COR-L47 (cell line): ENCODE data around the gene PTK7.

Experiments used
- DNase-seq: peaks from one replicate; lab custom pipeline; 2025; lab: John Stamatoyannopoulos, UW

Gene PTK7

DNA sequence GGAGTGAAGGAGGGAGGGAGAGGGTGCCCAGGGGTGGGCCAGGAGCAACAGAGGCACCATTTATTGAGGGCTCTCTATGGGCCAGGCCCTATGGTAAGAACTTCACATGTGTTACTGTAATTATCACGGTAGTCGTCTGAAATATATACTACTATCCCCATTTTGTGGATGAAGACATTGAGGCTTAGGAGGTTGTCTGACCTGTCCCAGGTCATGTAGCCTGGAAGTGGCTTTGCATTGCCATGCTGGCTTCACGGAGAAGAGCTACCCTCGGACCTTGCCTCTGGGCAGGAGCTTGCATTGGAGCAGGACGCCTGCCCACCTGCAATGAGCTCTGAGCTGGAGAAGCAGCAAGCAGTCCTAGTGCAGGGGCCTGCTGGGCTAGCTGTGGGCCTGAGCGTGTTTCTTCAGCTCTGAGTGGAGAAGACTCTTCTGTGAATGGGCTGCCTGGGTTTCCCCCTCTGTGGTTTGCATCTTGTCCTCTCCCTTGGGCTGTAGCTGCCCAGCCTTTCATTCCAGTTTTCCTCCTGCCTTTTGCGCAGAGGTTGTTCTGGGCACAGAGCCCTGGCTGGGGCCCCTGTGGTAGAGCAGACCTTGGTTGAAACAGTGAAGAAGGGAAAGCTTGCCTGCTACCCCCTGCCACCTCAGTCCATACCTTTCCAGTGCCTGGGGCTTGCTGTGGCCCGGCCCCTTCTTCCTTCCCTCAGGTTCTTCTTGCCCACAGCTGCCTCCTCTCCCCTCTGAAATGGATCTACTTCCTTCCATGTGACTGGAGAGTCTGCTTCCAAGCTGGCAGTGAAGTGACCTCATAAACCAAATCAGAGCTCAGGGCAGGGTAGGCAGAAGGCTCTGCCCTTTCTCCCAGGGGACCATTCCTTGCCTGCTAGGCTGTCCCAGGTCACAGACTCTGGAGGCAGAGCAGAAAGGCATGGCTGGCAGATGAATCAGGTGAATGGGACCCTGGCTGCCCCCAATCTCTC lies 70.9 kb downstream of the PTK7 start:
- DNase-seq: no peak

DNA sequence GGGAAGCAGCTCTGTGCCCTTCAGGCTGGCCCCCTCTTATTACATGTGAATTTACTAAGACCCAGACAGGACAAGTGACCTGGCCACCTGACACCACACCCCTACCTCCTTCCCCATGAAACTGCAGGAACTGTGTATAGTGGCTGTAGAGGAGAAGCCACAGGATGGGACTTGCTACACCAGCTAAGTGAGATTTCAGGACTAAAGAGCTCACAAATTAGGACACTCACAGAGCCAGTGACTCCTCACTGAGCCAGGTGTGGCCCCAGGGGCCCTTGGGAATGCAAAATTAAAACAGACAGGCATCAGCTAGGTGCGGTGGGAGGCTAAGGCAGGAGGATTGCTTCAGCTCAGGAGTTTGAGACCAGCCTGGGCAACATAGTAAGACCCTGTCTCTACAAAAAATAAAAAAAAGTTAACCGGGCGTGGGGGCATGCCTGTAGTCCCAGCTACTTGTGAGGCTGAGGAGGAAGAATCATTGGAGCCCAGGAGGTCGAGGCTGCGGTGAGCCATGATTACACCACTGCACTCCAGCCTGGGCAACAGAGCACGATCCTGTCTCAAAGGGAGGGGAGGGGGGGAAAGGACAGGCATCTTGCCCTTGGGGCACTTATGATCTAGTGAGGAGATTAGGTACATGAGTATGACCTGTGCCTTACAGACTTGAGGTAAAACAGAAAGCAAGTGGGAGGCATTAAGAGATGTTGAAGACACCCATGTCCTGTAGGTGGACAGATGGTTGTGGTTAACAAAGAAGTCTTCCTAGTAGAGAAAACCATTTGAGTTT lies 71.8 kb downstream of the PTK7 start:
- no peak for DNase-seq

DNA sequence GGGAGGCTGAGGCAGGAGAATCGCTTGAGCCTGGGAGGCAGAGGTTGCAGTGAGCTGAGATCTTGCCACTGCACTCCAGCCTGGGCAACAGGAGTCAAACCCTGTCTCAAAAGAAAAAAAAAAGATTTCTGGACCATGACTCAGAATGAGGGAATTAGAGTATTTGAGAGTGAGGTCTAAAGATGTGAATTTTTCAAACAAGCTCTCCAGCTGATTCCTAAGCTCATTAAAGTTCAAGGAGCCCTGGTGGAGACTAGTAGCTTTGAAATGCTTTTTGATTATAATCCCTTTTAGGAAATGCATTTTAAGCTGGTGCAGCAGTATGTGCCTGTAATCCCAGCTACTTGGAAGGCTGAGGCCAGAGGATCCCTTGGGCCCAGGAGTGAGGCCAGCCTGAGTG lies 73.2 kb downstream of the PTK7 start:
- no peak for DNase-seq

DNA sequence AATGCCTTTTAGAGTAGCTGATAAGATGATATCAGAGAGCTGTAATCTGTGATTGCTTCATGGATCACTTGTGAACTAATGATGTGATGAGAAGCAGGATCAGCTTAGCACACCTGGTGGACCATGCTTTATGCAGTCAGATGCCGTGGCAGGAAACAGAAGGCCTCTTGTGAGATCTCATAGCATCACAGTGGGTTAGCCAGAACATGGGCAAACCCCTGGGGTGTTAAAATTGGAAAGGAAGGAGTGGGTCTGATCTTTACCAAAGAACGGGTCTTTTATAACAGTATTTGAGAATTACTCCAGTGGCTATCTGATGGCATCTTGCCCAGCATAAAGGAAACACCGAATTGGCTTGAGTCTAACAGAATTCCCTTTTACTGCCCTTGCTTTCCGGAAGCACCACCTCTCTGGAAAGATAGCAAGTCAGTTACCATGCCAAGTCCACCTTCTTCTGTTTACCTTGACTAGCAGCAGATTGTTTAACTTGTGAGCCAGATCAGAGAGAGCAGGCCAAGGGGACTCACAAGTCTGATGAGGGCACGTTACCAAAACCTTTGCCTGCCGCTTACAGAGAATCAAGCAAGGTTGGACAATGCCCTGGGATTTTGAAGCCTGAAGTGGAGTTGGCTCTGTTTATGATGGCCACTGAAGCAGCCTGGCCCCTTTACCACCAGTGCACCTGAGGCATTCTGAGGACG lies 74.1 kb downstream of the PTK7 start:
- DNase-seq: no peak

DNA sequence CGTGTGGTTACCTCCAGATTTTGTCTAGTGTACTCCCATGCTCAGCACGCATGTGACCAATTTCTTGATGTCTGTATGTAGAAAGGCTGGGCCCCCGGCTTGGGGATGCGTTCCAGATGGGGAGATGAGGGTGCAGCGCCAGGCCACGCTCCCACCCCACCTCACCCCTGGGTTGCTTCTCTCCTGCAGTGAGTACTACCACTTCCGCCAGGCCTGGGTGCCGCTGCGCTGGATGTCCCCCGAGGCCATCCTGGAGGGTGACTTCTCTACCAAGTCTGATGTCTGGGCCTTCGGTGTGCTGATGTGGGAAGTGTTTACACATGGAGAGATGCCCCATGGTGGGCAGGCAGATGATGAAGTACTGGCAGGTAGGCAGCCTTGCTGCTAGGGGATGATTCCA lies 83.5 kb downstream of the PTK7 start:
- DNase-seq: no peak

DNA sequence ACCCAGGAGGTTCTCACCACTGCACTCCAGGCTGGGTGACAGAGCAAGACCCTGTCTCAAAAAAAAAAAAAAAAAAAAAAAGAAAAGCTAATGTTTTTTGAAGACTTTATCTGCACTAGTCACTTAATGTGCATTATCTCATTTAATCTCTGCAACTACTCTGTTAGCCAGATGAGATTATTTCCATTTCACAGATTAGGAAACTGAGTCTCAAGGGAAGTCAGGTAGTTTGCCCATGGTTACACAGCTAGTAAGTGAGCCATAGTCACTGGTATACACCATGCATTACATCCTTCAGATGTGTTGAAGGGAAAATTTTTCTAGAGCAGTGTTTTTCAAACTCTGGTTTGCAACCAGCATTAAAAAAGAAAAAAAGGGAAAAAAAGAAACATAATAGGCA lies 87.8 kb downstream of the PTK7 start:
- no peak for DNase-seq

DNA sequence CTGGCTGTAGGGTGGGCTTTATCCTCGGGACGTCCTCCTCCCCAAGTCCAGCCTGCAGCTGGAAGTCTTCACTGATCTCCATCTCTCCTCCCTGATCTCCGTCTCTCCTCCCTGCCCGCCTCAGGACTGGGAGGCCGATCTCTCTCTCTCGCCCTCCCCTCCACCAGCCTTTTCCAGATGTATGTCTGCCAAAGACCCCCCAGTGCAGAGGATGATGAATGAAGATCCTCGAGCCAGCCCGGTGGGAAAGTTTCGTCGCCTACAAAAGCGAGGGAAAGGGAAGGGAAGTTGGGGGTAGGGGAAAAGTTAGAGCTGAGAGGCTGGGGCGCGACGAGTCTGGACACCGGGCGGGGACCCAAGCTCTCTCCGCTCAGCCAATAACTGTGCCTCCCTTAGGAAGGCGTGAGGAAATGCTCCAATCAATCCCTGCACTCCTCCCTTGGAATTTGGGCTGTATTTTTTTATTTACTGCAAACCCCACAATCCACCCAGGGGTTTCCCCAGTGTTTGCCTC lies 94.4 kb downstream of the PTK7 start:
- peak; percentile 85 for DNase-seq

DNA sequence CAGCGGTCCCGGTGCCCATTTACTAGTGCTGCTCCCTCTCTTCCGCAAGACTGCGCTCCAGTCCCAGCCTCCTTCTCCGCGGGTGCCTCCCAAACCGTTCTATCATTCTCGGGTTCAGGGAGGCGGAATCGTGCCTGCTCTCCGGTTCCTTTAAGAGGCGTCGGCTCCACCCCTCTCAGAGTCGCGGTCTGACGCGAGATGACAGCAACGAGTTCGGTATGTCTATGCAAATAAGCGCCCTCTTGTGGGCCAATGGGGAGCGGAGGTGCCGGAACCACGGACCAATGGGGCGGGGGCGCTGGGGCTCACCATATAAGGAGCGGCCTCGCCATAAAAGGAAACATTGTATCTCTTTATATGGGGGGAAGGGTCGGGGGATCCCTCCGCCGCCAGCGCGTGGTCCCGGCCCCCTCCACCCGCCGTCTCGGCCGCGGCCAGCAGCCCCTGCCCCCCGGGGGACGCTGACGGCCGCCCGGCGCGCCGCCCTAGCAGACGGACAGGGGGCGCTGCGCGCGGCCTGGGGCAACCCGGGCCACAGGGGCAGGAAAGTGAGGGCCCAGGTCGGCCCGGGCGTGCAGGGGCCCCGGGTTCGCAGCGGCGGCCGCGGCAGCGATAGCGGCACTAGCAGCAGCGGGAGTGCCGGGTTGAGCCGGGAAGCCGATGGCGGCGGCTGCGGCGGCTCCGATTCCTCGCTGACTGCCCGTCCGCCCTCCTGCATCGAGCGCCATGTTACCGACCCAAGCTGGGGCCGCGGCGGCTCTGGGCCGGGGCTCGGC lies 95.0 kb downstream of the PTK7 start, which contains the start of gene SRF:
Gene SRF (plus strand): TSS at position 339 of the 776 bp plus-strand sequence. CDS start 388 bp downstream, at position 727.
- DNase-seq: peak; percentile 99

DNA sequence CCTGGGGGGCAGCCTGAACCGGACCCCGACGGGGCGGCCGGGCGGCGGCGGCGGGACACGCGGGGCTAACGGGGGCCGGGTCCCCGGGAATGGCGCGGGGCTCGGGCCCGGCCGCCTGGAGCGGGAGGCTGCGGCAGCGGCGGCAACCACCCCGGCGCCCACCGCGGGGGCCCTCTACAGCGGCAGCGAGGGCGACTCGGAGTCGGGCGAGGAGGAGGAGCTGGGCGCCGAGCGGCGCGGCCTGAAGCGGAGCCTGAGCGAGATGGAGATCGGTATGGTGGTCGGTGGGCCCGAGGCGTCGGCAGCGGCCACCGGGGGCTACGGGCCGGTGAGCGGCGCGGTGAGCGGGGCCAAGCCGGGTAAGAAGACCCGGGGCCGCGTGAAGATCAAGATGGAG lies 95.6 kb downstream of the PTK7 start:
- no peak for DNase-seq

DNA sequence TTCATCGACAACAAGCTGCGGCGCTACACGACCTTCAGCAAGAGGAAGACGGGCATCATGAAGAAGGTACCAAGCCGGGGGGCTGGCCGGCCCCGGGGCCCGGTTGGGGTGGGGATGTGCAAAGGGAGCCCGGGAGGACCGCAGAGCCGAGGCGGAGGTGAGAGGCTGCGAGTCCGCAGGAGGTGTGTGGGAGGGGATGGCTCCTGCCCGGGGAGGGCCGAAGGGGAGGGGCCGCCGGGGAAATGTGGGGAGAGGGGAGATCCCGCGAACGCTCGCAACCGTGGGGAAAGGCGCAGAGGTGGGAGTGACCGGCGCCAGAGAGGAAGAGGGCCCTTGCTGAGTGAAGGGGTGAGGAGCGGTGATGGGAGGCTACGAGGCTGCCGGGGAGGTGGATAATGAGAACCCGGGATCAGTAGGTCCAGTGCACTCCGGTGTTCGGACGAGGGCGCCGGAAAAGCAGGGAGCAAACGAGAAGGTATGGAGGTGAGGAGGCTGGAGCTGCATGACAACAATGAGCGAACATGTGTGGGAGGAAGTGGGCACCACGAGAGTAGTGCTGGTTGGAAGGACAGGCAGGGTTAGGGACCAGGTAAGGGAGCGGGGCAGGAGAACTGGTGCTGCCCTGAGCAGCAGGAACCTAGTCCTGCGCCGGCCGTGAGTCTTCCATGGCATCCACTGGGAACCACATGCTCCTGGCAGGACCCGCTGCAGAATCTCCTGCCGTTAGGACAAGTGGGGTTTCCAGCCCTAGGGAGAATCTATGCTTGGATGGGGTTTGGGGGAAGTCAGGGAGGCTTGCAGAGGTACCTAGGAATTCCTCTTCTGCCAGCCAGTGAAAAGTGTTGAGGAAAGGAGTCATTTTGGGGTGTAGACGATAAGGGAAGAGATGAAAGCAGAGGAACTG lies 96.2 kb downstream of the PTK7 start:
- DNase-seq: peak; percentile 14

DNA sequence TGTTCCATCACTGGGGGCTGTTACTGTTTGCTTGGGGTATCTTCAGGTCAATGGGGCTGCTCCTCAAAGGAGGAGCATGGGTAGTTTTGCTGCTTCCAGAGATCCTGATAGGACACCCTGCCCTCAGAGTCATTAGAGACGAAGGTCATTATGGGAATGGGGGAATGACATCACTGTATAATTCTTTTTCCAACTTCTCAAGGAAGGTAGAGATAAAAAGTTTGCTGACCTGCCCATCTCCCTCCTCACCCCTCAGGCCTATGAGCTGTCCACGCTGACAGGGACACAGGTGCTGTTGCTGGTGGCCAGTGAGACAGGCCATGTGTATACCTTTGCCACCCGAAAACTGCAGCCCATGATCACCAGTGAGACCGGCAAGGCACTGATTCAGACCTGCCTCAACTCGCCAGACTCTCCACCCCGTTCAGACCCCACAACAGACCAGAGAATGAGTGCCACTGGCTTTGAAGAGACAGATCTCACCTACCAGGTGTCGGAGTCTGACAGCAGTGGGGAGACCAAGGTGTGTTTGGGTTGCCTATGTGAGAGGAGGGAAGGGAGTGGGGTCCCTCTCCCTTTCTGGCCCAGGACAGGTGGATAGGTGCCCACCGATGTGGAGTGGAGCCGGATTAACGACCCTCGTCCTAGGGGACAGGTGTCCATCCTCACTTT lies 97.6 kb downstream of the PTK7 start:
- no peak for DNase-seq

DNA sequence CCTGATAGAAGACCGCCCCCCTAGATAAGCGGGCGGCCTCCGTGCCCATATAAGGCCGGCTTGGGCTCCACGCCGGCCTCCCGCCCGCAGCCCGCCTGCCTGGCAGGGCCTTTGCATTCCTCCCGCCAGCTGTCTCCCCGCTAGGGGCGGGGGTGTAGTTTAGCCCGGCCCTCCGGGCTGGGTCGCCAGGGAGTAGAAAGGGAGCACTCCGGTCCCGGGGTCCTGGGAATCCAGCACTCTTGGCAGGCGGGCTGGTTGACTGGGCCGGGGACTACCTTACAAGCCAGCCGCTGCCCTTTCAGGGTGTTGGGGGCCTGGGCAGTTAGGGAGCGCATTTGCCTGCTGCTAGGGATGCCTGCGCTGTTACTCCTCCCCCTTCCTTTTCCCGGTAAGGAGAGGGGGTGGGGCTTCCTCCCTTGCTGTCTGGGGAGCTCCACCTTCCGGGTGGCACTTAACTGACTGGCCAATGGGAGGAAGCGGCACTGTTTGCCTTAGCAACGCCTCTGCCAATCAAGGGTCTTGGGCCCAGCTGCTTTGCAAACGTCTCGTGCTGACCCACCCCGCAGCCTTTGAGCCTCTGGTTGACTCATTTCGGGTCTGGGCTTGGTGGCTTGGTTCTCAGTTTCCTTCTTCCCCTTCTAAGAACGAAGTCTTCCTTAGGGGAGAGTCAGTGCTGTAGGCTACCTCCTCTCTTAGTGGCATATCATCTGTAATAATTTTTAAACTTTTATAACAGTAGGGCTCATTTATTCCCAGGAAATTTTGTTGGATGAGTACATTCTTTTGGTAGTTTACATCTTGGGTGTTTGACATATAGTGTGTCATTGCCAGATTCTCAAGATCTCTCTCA lies 98.4 kb downstream of the PTK7 start:
- DNase-seq: peak; percentile 97

DNA sequence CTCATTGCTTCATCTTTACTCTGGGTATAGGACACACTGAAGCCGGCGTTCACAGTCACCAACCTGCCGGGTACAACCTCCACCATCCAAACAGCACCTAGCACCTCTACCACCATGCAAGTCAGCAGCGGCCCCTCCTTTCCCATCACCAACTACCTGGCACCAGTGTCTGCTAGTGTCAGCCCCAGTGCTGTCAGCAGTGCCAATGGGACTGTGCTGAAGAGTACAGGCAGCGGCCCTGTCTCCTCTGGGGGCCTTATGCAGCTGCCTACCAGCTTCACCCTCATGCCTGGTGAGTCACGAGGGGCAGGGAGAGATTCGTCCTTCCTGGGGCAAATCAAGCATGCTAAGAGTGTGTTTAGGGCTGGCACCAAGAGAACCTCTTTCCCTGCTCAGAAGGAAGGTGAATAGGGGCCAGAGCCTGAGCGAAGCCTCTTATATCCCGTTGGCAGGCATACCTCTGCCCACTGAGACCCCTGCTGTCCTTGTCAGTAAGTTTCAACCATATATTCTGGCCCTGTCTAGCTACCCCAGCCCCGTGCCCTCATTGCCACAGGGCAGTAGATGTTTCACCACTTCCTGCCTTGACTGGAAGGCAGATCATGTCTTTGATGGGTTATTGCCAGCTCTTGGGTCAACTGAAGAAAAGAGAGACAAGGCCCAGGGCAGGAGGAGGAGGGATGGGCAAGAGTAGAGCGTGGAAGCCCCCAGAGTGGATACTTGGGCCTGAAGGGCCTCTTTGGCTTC lies 99.7 kb downstream of the PTK7 start:
- DNase-seq: no peak

DNA sequence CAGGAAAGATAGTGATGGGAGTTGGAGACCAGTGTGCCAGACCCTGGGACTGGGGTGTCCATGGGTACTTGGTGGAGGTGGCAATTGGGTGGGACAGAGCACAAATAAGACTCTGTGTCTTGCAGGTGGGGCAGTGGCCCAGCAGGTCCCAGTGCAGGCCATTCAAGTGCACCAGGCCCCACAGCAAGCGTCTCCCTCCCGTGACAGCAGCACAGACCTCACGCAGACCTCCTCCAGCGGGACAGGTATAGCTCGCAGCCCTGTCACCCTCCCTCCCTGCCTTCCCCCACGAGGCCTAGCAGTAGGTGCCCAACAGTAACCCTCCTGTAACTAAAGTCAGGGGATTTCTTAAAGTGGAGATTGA lies 100.3 kb downstream of the PTK7 start:
- DNase-seq: no peak

DNA sequence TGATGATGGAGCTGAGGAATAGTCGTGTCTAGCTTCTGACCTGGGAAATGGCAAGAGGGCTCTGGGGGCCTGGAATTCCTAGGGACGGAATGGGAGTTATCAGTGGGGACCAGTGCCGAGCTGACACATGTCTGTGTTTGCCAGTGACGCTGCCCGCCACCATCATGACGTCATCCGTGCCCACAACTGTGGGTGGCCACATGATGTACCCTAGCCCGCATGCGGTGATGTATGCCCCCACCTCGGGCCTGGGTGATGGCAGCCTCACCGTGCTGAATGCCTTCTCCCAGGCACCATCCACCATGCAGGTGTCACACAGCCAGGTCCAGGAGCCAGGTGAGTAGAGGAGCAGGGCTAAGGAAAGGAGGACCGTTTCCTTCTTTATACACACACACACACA lies 102.0 kb downstream of the PTK7 start:
- no peak for DNase-seq

DNA sequence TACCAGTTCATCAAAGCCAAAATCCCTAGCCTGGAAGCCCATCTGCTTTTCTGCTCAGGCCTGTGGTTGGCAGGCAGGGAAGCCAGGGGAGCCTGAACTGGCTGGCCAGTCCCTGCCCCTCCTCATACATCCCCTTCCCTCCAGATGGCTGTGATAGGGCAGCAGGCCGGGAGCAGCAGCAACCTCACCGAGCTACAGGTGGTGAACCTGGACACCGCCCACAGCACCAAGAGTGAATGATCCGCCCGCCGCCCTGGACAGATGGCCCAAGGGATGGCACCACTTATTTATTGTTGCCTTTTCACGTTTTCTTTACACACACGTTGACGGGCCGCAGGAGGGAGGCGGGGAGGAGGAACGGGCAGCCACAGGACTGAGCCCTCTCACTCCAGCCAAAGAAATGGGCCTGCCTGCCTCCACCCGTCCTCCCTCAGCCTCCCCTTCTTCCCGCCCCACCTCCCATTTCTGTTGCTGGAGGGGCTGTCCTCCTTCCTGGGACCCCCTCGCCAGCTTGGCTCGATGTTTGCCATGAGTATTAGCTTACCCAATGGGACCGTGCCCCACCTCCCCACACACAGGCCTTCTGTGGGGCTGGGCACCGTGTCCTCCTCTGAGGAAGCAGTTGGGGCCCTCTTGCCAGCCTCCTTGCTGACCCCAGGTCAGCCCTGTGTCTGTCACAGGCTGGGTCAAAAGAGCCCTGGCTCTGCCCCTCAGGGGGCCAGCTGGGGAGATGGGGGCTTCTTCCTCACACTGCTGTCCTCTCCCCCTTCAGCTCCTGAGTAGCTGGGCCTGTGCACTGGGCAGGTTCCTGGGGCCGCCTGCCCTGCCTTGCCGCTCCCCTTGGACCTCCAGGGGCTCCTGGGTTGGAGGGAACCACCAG lies 103.1 kb downstream of the PTK7 start:
- no peak for DNase-seq

DNA sequence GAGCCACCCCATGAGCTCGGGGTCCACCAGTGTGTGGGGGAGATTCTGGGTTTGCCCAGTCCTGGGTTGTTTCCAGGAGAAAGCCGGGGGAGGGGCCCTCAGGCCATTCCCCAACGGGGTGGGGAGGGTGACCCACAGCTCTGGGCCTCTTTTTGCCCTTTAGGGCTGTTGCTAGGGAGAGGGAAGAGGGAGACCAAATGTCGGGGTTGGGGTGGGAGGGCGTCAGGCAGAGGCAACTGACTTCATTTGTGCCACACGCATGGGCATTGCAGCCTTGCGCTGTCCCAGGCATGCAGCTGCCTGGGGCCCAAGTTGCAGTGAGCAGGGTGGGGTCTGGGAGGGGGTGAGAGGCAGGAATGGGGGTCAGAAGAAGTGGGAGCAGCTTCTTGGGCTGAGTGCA lies 103.9 kb downstream of the PTK7 start:
- DNase-seq: no peak
